ENCODE results near the gene CSTF2.

The CSTF2 gene

DNA sequence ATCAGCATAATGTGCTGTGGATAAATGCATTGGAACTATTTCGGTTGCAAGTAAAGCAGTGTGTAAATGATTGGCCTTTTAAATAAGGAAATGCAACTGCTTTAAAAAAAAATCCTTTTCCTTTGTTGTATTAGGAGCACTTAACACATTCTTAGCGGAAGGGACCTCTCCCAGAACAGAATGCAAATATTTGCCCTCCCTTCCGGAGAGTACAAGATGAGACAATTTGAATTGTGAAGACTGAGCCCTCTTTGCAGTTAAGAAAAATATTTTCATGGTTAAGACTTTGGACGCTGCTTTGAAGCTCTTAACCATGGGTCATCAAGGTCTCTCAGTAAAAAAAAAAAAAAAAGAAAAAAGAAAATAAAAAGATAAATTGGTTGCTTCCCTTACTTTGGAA is 63.5 kb downstream of the CSTF2 start:
- TF ChIP-seq, protein P1, sequence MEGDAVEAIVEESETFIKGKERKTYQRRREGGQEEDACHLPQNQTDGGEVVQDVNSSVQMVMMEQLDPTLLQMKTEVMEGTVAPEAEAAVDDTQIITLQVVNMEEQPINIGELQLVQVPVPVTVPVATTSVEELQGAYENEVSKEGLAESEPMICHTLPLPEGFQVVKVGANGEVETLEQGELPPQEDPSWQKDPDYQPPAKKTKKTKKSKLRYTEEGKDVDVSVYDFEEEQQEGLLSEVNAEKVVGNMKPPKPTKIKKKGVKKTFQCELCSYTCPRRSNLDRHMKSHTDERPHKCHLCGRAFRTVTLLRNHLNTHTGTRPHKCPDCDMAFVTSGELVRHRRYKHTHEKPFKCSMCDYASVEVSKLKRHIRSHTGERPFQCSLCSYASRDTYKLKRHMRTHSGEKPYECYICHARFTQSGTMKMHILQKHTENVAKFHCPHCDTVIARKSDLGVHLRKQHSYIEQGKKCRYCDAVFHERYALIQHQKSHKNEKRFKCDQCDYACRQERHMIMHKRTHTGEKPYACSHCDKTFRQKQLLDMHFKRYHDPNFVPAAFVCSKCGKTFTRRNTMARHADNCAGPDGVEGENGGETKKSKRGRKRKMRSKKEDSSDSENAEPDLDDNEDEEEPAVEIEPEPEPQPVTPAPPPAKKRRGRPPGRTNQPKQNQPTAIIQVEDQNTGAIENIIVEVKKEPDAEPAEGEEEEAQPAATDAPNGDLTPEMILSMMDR (IDR thresholded peaks at IDR 0.05) = no peak
